ENCODE results near the gene AHCYL1. TPM values are rescaled to one million over a fixed set of nuclear protein-coding genes. Genes with fewer than 3 reads are reported as not detected.

AHCYL1 gene
- total and polyA plus RNA-seq, 2 donors (not counting 3 experiments of a cell fraction or from before 2014, with no cell fraction given) = 49.2 to 74.2 TPM

DNA sequence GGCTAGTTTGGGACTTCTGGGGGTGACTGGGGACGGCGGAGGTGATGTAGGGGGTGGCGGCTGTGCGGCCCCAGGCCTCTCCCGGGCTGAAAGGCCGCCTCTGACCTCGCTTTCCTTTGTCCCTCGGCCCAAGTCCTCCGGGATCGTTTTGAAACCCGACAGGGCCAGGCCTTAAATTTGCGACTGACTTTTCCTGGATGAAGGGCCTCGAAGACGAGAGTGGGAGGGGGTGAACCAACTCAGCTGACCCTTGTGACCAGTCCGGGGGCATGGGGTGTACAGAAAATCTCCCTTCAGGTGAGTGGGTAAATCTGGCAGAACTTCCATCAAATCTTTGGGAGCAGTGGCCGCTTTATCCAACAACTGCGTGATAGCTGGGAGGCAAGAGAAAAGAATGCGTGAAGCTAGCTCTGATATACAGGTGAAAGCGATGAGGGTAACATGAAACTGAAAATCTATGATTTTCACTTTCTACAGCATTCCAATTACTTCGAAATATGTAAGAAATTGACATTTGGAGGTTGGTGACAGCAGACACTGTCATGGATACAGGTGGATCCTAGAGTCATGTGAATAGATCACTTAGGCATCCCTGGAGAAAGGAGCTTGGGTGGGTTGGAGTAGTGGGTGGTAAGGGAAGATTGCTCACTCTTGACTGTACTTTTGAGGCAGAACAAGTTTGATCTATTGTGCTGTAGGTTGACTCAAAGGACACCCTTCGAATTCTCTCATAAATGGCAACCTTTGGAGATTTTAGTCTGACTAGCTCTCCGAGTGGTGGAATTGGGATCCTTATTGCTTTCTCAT, 885 bp downstream of the AHCYL1 start:
- H2AFZ ChIP-seq (ENCODE audit: low read depth, low read length) = peak overlapping the region; percentile 24

More for the DNA sequence above, 885 bp downstream of the AHCYL1 start:
- Histone ChIP-seq H3K9me1 (replicated peaks; ENCODE audit: control insufficient read depth, extremely low read depth, insufficient read depth, low read length) (no peaks in the 10 kb centered on the region), H3K9ac (replicated peaks; ENCODE audit: extremely low read depth, insufficient read depth, low read length) (peak overlapping the region; percentile 97), H3K4me3 (replicated peaks in 1 of 3; ENCODE audit: insufficient read depth in 1 of 3, low read depth in 1 of 3, low read length in 3 of 3) (peak overlapping the region; percentile 87 to 94 (median 91)), H4K20me1 (replicated peaks; ENCODE audit: control insufficient read depth, extremely low read depth, insufficient read depth, low read length) (no peaks in the 10 kb centered on the region), H3K36me3 (ENCODE audit: control insufficient read depth in 2 of 2, extremely low read depth in 1 of 2, insufficient read depth in 2 of 2, low read length in 2 of 2) (no peaks in the 10 kb centered on the region), H3K4me1 (ENCODE audit: control insufficient read depth, extremely low read depth, insufficient read depth, low read length) (peaks cover 23% of the 10 kb centered on the region), H3K4me2 (ENCODE audit: insufficient read depth, low read length) (peak overlapping the region; percentile 98), H3K27me3 (ENCODE audit: control insufficient read depth in 2 of 2, insufficient read depth in 2 of 2, low read length in 2 of 2) (no peaks in the 10 kb centered on the region), H3K79me2 (ENCODE audit: control insufficient read depth, insufficient read depth, low read length) (peaks cover 49% of the 10 kb centered on the region), H3K27ac (ENCODE audit: insufficient read depth, low read depth, low read length) (peak overlapping the region; percentile 95), H3K9me3 (replicated peaks; ENCODE audit: control insufficient read depth, insufficient read depth, low read length) (no peaks in the 10 kb centered on the region)
- dilution Hi-C loops (cut with MboI; ENCODE audit: extremely low pct_ligation_motif_present, low sequenced_read_pairs) (no loop called here), intact Hi-C loops (cut with micrococcal nuclease) (loop anchor here (1.0 to 2.0 kb wide), 3 partner anchors 26 to 439 kb away; partner anchors contain the start of gene CSF1)
- FAIRE-seq = peak; percentile 69
- ChIA-PET CTCF (interaction anchor here (0.7 to 12.5 kb wide), 43 partner anchors 7 to 487 kb away, joined by 3 to 807 read pairs (median 8); partner anchors contain the start of genes CSF1 and GNAI3), POLR2A (interaction anchor here (0.6 to 2.8 kb wide), 7 partner anchors 19 to 346 kb away, joined by 3 to 16 read pairs (median 3); no protein-coding TSS in a partner anchor)
- TF ChIP-seq GATA2 (IDR thresholded peaks at IDR 0.05; ENCODE audit: insufficient read depth, insufficient read length, low read depth, low read length) (no peak), JUN (IDR thresholded peaks at IDR 0.05; ENCODE audit: borderline replicate concordance, insufficient read depth, insufficient read length, low read depth) (no peak), POLR2A (IDR thresholded peaks at IDR 0.05; ENCODE audit: low read depth, low read length) (no peak), MYC (IDR thresholded peaks at IDR 0.05; ENCODE audit: low read depth, low read length) (no peak), EZH2 (IDR thresholded peaks at IDR 0.05; ENCODE audit: borderline replicate concordance, low read depth, low read length, severe bottlenecking) (no peak), FOS (IDR thresholded peaks at IDR 0.05; ENCODE audit: borderline replicate concordance, insufficient read depth, low read length) (no peak), POLR2AphosphoS5 (IDR thresholded peaks at IDR 0.05; ENCODE audit: insufficient read depth, low read depth, low read length) (no peak)
- TF ChIP-seq, protein P1, sequence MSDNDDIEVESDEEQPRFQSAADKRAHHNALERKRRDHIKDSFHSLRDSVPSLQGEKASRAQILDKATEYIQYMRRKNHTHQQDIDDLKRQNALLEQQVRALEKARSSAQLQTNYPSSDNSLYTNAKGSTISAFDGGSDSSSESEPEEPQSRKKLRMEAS (IDR thresholded peaks at IDR 0.05; ENCODE audit: insufficient read depth, insufficient read length) = no peak
- TF ChIP-seq, protein P2, sequence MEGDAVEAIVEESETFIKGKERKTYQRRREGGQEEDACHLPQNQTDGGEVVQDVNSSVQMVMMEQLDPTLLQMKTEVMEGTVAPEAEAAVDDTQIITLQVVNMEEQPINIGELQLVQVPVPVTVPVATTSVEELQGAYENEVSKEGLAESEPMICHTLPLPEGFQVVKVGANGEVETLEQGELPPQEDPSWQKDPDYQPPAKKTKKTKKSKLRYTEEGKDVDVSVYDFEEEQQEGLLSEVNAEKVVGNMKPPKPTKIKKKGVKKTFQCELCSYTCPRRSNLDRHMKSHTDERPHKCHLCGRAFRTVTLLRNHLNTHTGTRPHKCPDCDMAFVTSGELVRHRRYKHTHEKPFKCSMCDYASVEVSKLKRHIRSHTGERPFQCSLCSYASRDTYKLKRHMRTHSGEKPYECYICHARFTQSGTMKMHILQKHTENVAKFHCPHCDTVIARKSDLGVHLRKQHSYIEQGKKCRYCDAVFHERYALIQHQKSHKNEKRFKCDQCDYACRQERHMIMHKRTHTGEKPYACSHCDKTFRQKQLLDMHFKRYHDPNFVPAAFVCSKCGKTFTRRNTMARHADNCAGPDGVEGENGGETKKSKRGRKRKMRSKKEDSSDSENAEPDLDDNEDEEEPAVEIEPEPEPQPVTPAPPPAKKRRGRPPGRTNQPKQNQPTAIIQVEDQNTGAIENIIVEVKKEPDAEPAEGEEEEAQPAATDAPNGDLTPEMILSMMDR (IDR thresholded peaks at IDR 0.05; ENCODE audit: extremely low read depth in 1 of 2, insufficient read depth in 1 of 2, low read depth in 1 of 2, low read length in 2 of 2) = no peak
- BruUV-seq (replicated peaks) = no TSS peak
- no peak for DNase-seq (ENCODE audit: low read depth, low spot score)
